Stimulated activated CD4-positive, alpha-beta T cell treated with anti-CD3 and anti-CD28 coated beads, Interleukin-4, amount 100 ng/mL, for 4 hours (primary cell): ENCODE results near the gene TRIM43B.
"Not testable (repeated sequence)": the region's sequence is repeated elsewhere in the genome, so short reads cannot be mapped to it uniquely, and the experiment has no call there.

Source experiments
- DNase-seq, 2 experiments: peaks; one replicate each; pipeline ENCODE4 v3.0.0-alpha.2; 2020

Gene TRIM43B

GRCh38 chr2:95484654-95485053, at the start of gene TRIM43B:
TRIM43B (minus strand) TSS chr2:95484754; CDS start chr2:95482714, 2,040 bp downstream.
- DNase-seq = not testable (repeated sequence)

GRCh38 chr2:95531254-95531771, 46.8 kb upstream of the TRIM43B start:
- DNase-seq = no peak

GRCh38 chr2:95530734-95531133, 46.2 kb upstream of the TRIM43B start:
- no peak for DNase-seq

GRCh38 chr2:95526360-95527341, 42.1 kb upstream of the TRIM43B start:
- peak; percentile 52 to 72 for DNase-seq

- DNase-seq = no peak
These were observed 40.9 kb upstream of the TRIM43B start for GRCh38 chr2:95525294-95526035.

- DNase-seq = no peak
These were observed 39.6 kb upstream of the TRIM43B start for GRCh38 chr2:95524195-95524594.

GRCh38 chr2:95514718-95515117, 30.2 kb upstream of the TRIM43B start:
- no peak for DNase-seq

- not testable (repeated sequence) for DNase-seq
These were observed 29.7 kb upstream of the TRIM43B start for GRCh38 chr2:95514226-95514625.

- no peak for DNase-seq
These were observed 24.9 kb upstream of the TRIM43B start for GRCh38 chr2:95509408-95509807.

GRCh38 chr2:95505222-95505621, 20.7 kb upstream of the TRIM43B start:
- DNase-seq = no peak

GRCh38 chr2:95500854-95501253, 16.3 kb upstream of the TRIM43B start:
- no peak for DNase-seq

GRCh38 chr2:95492076-95492475, 7.5 kb upstream of the TRIM43B start:
- not testable (repeated sequence) for DNase-seq

GRCh38 chr2:95475025-95475424, 9.5 kb downstream of the TRIM43B start:
- not testable (repeated sequence) for DNase-seq

- DNase-seq = not testable (repeated sequence)
These were observed 16.6 kb downstream of the TRIM43B start for GRCh38 chr2:95467984-95468383.

GRCh38 chr2:95466572-95466971, 18.0 kb downstream of the TRIM43B start:
- DNase-seq = not testable (repeated sequence)

GRCh38 chr2:95463292-95463691, 21.3 kb downstream of the TRIM43B start:
- not testable (repeated sequence) for DNase-seq

- not testable (repeated sequence) for DNase-seq
These were observed 39.2 kb downstream of the TRIM43B start for GRCh38 chr2:95445317-95445716.

- DNase-seq = not testable (repeated sequence)
These were observed 42.0 kb downstream of the TRIM43B start for GRCh38 chr2:95442474-95443099.

GRCh38 chr2:95435872-95436209, 48.7 kb downstream of the TRIM43B start:
- not testable (repeated sequence) for DNase-seq

- DNase-seq = not testable (repeated sequence)
These were observed 49.2 kb downstream of the TRIM43B start for GRCh38 chr2:95435162-95435871.

- DNase-seq = not testable (repeated sequence)
These were observed 50.0 kb downstream of the TRIM43B start for GRCh38 chr2:95434507-95435076.

GRCh38 chr2:95433973-95434372, 50.6 kb downstream of the TRIM43B start:
- DNase-seq = not testable (repeated sequence)
